ENCODE data around the gene KIAA1586.
"Not testable (repeated sequence)": the region's sequence is repeated elsewhere in the genome, so short reads cannot be mapped to it uniquely, and the experiment has no call there.

The KIAA1586 gene

DNA sequence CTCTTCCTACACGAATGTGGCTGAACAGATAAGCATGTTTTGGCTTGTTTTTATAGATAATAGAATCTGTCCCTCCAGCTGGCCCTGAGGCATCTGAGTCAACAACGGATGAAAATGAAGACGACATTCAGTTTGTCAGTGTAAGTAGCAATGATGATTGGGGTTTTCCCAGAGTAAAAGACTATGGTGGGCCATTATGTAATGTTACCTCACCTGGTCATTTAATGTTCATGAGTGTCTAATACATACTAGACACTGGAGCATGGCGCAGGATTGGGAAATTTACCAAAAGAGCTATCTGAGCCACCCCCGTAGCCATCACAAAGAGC lies 728 bp downstream of the KIAA1586 start:
- not testable (repeated sequence) for DNase-seq (ENCODE audit: low read depth)

- DNase-seq (ENCODE audit: low read depth): not testable (repeated sequence)
Observed at GRCh38 chr6:57047859-57048258, 1.4 kb downstream of the KIAA1586 start.

DNA sequence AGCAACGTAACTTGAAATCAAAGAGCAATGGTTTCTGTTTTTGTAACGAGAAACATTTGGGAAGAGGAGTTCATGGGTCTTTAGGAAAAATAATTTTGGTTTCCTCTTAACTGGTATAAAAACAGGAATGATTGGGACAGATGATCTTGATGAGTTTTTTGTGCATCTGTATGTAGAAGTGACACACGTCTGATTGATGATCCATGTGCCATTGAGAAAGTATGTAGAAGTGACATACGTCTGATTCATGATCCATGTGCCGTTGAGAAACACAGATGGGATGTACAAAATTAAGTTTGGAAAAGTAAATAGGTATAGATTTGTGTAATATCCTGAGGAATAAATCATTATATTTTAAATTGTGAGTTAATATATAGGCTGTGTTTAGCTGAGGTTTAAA lies 2.1 kb downstream of the KIAA1586 start:
- DNase-seq (ENCODE audit: low read depth): no peak

- DNase-seq (ENCODE audit: low read depth): no peak
Observed at GRCh38 chr6:57063847-57064246, 17.4 kb downstream of the KIAA1586 start.

DNA sequence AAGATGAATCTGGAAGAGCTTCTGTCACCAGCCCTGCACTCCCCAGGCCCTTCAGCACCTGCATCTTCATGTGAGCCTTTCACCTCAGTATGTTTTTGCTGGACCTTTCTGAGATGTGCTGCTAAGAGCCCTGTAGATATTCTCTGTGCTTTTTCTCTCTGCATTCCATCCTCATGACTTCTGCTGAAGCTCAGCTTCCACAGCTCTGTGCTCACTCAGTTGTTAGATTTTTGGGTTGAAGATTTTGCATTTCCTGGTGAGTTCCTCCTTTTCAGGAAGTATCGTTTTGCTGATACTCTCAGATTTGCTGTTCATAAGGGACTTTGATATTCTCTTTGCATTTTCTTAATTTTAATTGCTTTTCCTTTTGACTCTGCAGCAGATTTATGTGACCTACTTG lies 18.3 kb downstream of the KIAA1586 start:
- no peak for DNase-seq (ENCODE audit: low read depth)

DNA sequence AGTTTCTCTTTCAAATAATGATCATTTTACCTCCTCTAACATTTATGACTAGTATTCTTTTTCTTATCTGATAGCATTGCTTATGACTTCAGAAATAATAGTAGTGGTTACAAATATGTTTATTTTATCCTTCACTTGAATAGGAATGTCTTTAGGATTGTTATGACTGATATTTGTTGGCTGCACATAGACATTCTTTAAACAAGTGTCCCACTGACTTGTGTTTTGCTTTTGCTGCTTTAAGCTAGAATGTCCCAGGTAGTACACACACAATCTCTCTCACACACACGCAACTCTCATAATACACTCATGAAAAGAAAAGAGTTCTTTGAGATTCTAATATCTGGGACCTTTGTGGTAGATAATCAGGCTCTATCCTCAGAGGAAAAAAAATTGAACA lies 21.6 kb downstream of the KIAA1586 start:
- no peak for DNase-seq (ENCODE audit: low read depth)

DNA sequence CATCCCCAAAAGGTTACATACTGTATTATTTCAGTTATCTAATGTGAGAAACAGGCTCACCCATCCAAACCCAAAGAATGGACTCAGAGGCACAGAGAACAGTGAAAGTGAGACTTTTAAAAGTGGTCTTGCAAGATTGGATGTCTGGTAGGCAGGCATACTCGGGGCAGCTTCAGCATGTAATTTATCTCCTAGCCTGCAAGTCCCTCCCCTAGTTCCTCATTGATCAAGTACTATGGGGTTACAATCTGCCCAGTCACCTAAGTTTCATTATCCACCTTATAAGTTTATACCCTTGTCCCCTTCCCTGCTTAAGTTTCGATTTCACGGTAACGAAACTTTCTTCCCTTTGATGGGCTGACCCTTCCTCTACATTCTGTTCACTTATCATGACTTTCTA lies 22.7 kb downstream of the KIAA1586 start:
- DNase-seq (ENCODE audit: low read depth): no peak

DNA sequence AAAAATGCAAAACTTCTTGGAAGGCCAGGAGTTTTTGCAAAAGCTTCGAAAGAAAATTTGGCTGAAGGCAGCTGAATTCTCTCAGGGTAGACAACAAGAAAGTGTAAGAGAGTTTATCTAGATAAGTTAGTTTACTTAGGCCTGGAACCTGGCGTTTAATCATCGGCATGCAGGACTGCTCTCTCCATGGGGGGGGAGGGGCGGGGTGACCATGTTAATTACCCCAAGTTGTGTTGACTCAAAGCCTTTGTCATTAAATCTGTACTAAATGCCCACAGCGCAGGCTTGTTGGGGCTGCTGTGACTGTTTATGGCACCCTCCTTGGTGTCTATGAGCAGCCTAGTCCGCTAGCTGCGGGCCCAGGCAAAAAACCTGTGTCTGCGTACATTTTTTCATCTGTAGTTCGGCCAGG lies 23.4 kb downstream of the KIAA1586 start:
- DNase-seq (ENCODE audit: low read depth): no peak

DNA sequence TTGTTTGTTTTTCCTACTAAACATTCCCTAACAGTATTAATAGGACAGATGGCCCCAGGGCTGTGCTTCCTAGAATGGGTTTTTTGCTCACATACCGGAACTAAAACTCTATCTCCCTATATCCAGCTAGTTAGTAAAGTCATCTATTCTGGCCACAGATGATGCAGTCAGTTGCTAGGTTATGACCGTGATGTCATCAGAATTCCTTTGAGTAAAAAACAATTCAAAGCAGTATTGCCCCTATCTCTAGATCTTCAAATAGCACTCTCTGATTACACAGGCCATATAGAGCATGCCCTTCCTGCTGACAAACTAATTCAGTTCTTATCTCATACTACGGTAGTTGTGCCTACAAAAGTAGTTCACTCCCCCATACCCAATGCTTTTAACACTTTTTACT lies 25.6 kb downstream of the KIAA1586 start:
- DNase-seq (ENCODE audit: low read depth): no peak

GRCh38 chr6:57074383-57074782 lies 27.9 kb downstream of the KIAA1586 start:
- DNase-seq (ENCODE audit: low read depth): no peak

DNA sequence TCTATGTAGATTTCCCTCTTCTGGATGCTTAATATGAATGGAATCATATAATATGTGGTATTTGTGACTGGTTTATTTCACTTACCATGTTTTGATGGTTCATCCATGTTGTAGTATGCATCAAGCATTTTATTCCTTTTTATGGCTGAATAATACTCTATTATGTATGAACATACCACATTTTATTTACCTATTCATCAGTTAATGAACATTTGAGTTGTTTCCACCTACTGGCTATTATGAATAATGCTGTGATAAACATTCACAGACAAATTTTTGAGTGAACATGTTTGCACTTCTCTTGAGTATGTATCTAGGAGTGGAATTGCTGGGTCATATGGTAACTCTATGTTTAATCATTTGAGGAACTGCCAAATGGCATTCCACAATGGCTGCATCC lies 28.6 kb downstream of the KIAA1586 start:
- no peak for DNase-seq (ENCODE audit: low read depth)

GRCh38 chr6:57078531-57079207 lies 32.2 kb downstream of the KIAA1586 start:
- no peak for DNase-seq (ENCODE audit: low read depth)

- no peak for DNase-seq (ENCODE audit: low read depth)
Observed at GRCh38 chr6:57085471-57085870, 39.0 kb downstream of the KIAA1586 start.

DNA sequence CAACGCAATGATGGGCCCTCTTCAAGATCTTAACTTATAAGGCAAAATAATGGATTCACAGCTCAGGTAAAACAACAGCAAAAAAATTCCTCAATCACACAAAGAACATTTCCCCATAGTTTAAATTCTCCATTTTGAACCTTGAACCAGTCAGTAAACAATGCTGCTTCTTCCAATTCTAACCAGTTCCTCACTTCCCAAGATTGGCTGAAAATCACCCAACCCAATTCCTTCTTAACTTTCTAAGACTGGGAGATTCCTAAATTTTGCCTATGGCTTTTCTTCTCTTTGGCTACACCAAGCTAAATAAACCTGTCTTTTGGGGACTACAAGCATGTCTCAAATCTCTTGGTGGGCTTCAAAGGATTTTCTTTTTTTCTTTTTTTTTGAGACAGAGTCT lies 40.4 kb downstream of the KIAA1586 start:
- no peak for DNase-seq (ENCODE audit: low read depth)

DNA sequence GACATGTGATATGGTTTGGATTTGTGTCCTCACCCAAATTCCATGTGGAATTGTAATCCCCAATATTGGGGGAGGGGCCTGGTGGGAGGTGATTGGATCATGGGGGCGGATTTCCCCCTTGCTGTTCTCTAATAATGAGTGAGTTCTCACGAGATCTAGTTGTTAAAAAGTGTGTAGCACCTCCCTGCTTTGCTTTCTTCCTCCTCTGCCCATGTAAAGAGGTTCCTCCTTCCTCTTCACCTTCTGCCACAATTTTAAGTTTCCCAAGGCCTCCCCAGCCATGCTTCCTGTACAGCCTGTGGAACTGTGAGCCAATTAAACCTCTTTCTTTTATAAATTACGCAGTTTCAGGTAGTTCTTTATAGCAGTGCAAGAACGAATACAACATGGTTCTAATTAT lies 41.4 kb downstream of the KIAA1586 start:
- DNase-seq (ENCODE audit: low read depth): no peak

DNA sequence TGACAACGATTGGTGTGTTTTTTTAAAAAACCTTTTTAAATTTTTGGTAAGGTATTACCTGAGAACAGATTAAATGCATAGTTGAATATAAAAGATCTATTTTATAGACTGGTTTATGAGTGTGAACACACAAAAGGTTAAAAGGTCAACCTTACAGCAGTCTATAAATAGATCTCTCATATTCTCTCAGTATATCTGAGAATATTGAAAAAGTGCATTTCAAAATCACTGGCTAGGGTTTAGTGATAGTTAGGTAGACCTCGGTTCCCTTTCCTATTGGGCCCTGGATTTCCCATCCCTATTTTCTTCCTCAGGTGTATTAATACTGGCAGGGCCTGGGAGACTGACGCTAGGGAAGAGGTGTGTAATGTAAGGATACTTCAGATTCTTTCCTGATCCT lies 42.8 kb downstream of the KIAA1586 start:
- DNase-seq (ENCODE audit: low read depth): no peak

GRCh38 chr6:57089687-57090457 lies 43.4 kb downstream of the KIAA1586 start, which contains the start of gene ZNF451:
ZNF451 (plus strand) TSS chr6:57090188; CDS start chr6:57090254, 66 bp downstream.
- DNase-seq (ENCODE audit: low read depth): peak; percentile 97

DNA sequence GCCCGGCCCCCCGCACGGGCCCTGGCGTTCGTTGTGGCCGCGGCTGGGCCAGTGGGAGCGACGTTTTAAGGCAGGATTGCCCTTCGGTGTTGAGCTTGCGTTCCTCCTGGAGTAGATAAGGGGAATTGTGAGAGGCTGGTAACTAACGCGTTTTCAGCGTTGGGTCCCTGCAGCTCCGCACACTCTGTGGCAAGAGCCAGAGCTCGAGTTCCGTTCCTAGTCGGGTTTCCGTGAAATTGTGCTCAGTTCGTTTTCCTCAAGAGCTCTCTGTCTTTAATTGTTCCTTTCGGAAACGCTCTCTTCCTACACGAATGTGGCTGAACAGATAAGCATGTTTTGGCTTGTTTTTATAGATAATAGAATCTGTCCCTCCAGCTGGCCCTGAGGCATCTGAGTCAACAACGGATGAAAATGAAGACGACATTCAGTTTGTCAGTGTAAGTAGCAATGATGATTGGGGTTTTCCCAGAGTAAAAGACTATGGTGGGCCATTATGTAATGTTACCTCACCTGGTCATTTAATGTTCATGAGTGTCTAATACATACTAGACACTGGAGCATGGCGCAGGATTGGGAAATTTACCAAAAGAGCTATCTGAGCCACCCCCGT lies 44.1 kb downstream of the KIAA1586 start:
- DNase-seq (ENCODE audit: low read depth): not testable (repeated sequence)

GRCh38 chr6:57091375-57091774 lies 44.9 kb downstream of the KIAA1586 start:
- not testable (repeated sequence) for DNase-seq (ENCODE audit: low read depth)

DNA sequence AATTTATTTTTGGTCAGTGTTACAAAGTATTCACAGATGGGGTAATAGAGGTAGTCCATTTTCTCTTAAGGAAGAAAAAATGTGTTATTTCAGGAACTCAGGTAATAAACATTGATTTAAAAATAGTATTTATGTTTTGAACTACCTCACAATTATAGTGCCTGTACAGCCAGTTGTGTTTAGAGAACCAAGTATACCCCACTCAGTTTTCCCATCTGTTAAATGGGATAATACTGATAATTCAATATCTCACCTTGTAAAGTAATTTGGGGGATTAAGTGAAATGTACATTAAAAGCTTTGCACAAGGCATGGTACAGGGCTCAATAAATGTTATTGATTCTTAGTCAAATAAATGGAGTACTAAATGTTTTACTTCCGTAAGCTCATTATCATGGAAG lies 48.2 kb downstream of the KIAA1586 start:
- DNase-seq (ENCODE audit: low read depth): no peak

DNA sequence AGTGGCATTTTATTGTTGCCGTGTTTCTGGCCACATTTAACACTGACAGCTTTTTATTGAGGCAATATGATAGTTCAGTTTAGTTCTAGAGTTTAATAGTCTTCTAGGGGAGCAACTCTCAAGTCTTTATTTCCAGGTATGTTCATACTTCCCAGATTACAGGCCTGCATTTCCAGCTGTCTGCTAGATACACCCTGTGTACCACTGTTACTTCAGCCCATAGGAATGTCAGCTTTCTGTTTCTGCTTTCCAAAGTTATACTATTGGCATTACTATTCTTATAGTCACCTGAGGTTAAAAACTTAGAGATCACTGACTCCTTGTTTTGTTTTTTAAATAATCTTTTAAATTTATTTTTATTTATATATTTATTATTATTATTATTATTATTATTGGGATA lies 51.1 kb downstream of the KIAA1586 start:
- DNase-seq (ENCODE audit: low read depth): no peak

GRCh38 chr6:57102976-57103375 lies 56.5 kb downstream of the KIAA1586 start:
- DNase-seq (ENCODE audit: low read depth): no peak

DNA sequence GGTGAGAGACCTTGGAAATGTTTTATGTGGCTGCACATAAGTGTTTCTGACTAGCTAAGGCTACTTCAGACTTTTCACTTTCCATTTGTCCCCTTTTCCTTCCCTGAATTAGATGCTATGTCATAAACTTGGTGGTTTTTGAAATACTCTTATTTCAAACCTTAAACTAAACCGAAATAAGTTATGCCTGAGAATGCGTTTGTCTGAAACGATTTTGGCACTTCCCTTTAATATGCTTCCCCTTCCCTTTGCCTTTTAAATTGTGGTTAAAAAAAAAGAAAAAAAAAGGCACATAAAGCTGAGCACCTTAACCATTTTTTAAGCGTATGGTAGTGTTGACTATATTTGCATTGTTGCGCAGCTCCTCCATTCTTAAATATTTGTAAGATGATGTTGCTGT lies 57.8 kb downstream of the KIAA1586 start:
- DNase-seq (ENCODE audit: low read depth): no peak

All from activated T-cell treated with anti-CD3 and anti-CD28 coated beads for 48 hours (primary cell).